HG02623 (cell line): ENCODE measurements around the gene PRPF8.

ENCODE experiments used
- ATAC-seq: cut with Tn5 transposase; IDR thresholded peaks from one replicate; pipeline ENCODE4 v1.9.1; 2021; ENCODE audit warnings: moderate library complexity; ENCODE audit not compliant: unreplicated experiment

Gene PRPF8

DNA sequence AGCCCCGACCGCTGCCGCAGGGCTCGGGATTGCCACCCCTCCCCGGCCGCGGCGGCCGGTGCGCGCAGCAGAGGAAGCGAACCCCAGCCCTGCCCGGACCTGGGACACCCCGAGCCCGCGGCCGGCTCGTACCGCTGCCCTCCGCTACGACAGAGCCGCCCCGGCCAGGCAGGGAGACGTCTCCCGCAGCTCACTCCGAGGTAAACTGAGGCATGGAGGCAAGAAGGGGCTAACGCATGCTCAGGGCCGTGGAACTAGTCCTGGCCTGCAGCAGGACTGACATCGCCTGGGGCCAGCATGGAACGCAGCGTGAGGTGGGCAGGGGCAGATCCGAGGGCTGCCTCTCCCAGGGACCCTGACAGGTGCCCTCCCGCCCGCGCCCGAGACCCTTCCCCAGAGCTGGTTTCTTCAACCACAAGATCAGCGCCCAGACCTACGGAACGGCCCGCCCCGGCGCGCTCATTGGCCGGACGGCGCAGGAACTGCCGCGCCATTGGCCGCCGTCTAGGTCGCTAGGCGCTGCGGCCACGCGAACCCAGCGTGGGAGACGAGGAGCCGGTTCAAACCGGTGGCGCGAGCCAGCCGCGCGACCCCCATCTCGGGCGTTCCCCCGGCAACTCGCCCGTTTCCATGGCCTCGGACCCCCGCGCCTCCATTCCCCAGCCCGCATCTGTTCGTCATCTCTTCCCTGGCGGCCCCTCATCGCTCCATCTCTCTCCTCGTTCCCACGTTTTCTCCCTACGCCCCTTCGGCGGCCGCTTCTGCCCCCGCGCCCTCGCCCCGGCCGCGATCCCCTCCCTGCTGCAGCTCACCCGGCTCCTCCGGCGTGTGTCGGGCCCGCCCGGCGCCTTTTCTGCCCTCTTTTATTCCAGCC is 56.4 kb downstream of the PRPF8 start, which contains the start of gene SLC43A2:
SLC43A2 (minus strand) TSS at position 853 of the 874 bp plus-strand sequence. CDS start 960 bp downstream, outside the sequence.
- ATAC-seq = peak; percentile 42

DNA sequence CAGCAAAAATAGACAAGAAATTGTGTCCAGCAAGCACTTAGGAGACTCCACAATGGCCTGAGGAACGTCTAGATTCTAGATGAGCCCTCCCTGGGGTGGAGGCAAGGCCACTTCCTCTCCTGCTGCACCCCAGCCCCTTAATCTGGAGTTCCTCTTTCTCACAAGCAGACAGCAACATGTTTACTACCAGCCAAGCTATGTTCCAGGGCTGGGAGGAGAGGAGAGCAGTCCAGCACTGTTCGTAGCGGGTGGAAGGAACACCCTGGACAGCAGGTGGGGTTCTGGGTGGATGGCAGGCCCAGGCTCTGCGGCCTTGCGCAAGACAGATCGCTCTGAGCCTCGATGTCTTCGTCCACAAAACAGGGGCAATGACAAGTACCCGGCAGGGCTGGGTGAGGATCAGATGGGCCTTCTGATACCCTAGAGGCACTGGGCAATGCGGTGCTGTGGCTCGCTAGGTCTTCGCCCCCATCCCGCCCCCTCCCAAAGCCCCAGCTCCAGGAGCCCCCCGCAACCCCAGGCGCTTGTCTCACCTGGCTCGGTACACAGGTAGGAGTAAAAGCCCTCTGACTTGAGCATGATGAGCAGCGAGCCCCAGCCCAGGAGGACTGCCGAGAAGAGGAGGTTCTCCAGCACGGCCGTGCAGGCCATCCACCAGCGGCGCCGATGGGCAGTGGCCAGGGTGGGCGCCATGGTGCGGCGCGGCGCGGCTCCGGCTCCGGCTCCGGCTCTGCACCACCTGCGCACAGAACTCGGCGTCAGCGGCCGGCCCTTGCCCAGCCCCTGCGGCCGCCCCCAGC is 57.3 kb downstream of the PRPF8 start:
- no peak for ATAC-seq

DNA sequence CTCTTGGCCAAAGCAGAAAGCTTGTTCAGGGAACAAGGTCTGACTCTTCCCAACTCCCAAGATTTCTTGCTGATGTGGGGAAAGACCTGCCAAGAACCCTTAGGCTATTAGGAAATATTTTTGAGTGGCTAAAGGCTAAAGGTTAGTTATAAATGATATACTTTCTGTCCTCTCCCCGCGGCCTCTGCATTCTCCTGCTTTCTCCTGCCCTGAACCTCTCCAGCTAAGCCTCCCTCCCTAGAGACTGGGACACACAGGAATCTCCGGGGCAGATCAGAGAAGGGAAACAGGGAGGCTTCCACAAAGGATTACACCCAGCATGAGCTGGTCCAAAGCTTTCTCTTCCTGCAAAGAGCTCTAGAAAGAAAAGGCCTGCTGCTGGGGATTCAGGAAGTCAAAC is 58.3 kb downstream of the PRPF8 start:
- no peak for ATAC-seq

DNA sequence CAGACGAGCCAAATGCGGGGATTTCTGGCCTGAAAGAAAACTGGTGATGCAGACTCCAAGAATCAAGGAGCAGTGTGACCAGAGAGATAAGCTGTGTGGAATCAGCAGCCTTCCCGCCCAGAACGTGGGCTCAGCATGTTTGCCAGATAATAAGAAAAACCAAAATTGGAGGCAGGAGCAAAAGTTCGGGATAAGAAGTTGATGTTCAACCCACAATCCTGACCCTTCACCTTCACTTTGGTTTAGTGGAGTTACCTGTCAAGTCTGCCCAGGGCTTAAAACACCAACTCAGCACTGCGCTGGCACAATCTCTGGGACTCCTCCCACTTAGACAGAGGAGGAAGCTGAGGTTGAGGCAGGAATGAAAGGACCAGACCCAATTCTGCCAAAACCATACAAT is 59.1 kb downstream of the PRPF8 start:
- no peak for ATAC-seq

DNA sequence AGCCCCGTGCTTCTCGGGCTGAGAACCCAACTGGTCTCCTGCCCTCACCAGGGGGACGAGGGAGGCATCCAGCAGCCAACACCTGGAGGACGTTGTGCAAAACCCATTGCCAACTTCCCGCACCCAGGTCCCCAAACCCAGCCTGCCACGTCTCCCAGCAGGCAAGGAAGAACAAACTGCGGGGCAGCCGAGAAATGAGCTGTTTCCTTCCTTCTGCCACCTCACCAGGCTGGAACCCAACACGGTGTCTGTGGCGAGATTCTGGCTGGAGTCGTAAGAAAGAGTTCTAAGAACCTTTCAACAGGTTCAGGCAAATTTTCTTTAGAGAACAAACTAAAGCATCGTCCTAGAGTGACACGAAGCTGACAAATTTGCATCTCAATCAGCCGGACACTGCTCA is 59.6 kb downstream of the PRPF8 start:
- ATAC-seq = no peak

DNA sequence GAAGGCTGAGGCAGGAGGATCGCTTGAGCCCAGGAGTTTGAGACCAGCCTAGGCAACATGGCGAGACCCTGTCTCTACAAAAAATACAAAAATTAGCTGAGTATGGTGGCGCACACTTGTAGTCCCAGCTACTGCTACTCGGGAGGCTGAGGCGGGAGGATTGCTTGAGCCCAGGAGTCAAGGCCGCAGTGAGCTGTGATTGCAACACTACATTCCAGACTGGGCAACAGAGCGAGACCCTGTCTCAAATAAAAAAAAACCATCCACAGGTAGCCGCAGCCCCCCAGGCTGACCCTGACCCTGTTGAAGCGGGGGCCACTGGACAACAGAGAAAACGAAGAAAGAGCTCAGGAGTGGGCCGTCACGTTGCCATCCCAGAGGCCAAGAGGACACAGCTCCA is 60.0 kb downstream of the PRPF8 start:
- no peak for ATAC-seq

DNA sequence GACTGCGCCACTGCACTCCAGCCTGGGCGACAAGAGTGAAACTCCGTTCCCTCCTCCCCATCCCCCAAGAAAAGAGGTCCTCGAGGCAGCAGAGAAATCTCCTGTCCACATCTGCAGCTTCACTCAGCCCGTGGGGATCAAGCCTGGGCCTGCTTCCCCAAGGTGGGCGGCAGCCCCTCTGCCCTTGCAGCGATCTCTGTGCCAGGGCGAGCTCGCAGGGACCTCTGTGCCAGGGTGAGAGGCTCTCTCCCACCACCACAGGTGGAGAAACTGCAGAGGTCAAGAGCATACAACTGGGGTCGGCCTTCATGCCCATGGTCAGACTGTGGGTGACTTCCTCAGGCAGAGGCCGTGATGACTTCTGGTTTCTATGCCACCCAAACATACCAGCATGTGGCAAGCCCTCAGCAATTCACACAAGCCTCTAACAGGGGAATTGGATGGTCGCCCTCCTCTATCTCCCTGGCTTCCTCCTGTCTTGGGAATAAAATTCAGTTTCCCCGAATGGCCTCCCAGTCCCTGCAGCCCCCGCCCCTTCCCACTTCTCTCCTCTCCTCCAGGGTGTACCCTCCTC is 61.5 kb downstream of the PRPF8 start:
- no peak for ATAC-seq

DNA sequence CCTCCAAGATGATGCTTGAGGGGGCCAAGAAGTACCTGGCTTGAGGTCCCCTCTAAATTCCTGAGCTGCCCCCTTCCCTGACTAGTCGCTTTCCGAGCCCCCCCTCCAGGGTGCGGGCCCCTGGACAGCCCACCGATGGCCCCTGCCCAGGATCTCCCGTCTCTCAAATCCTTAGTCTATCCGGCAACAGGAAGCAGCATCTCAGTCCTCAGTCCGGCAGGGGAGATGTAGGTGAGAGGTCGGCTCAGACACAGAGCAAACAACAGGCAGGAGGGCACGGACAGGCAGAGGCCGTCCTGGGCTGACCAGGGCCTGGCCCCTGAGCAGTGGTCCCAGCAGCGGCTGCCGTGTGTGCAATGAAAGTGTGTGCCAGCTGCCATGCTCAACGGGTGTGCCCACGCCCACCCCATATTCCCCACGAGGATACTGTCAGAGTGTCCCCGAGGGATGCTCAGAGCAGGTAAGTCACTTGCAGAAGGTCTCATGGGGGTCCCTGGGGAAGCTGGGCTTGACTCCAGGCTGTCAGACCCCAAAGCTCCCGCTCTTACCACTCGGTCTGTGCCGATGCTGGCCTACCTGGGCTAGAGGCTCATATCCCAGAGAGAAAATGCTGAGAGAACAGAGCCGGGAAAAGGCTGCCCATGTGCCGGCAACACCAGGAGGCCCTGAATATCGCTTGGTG is 63.3 kb downstream of the PRPF8 start:
- ATAC-seq = no peak

DNA sequence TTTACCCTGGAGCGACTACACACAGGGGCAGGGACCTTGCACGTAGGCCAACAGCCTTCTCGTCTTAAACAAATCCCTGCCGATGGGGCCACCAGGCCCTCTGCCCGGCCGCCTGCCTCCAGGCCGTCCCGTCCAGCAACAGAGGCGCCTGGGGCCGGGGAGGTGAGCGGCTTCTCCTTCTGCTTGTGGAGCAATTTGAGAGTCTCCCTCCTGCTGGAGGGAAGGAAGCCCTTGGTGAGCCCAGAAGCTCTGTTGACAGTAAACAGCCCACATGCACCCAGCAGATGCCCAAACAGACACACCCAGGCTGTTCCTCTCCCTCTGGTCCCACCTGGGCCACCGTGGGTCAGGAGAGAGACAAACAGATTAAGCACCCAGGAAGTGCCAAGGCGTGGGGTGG is 64.2 kb downstream of the PRPF8 start:
- no peak for ATAC-seq

DNA sequence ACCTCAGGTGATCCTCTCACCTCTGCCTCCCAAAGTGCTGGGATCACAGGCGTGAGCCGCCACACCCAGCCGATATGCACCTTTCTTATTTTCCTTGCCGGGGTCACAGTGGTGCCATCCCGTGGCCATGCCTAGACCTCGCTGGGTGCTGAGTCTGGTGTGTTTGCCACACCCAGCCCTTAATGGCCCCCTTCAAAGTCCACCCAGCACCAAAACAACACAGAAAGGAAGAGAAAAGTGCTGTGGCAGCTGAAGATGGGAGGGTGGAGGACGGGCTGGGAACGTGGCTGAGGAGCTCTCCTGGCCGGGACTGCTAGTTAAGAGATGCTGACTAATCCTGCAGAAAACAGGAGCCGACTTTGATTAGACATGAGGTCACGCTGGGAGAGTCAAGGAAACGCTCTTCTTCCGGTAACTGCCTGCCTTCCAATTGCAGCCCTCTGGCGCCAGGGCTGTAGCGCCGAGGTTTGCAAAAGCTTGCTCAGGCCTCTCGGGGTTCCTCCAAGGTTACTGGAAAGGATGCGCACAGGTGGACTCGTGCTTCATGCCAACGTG is 67.0 kb downstream of the PRPF8 start:
- no peak for ATAC-seq

DNA sequence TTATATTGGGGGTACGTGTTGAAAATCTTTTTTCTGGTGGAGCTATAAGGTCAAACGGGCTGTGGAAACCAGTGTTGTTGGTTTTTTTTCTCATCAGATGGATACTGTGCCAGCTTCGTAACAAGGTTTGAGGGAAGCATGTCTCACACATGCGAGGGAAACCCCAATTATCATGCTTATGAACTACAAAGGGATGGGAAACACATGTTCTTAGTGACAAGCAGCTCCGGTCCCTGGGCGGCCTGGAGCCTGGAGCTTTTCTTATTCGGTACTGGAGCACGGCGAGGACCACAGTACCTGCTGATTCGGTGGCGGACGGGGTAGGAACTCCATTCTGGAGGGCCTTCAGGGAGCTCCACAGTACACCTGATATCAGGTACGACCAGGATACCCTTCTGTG is 68.6 kb downstream of the PRPF8 start:
- ATAC-seq = no peak

DNA sequence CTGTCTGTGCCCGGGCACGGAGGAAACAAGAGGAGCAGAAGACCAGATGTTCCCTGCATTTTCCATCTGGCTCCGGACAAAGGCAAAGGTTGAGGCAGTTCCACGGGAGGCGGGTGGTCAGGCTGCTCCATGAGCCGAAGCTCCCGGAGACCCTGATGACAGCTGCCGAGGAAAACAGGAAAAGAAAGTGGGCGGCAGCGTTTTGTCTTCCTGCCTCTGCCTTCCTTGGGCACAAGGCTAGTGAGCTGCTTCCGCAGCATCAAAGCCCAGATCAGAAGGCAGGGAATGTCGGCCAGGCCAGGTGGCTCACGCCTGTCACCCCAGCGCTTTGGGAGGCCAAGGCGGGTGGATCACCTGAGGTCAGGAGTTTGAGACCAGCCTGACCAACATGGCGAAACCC is 72.3 kb downstream of the PRPF8 start:
- ATAC-seq = no peak

DNA sequence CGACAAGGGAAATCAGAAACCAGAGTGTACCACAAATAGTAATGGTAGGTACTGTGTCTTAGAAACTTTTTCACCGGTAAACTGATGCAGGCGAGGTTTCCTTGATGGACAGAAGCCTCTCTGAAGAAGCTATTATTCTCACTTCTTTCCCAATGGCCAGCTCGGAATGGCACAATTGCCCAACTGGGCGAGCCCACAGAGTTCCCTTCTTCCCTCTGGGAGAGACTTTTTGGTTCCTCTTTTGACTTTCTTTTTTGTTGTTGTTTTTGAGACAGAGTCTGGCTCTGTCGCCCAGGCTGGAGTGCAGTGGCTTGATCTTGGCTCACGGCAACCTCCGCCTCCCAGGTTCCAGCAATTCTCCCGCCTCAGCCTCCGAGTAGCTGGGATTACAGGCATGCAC is 73.0 kb downstream of the PRPF8 start:
- ATAC-seq = no peak

DNA sequence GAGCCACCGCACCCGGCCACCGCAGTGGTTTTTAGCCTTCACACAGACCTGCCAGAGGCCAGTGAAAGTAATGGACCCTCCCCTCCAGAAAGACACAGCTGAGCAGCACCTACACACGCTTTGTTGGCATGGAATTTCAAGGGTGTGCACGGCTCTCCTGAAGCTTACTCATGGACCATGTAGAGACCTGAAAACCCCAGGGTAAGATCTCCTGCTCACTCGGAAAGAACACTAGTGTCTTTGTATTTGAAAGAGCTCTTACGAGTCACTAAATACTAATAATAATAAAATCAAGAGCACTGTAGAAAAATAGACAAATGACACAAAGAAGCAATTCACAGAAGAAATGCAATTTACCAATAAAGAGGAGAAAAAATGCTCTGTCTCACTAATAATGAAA is 76.0 kb downstream of the PRPF8 start:
- no peak for ATAC-seq

DNA sequence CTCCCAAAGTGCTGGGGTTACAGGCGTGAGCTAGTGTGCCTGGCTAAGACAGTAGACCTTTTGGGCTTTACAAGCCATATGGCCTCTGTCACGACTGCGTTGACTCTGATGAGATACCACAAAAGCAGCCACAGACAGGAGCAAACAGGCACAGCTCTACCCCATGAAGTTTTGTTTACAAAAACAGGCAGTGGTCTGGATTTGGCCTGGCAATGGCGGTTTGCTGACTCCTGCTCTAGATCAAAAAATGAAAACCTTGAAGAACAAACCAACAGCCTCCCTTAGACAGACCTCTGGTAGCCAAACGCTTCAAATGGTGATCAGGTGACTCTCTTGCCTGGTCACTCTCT is 76.7 kb downstream of the PRPF8 start:
- no peak for ATAC-seq

DNA sequence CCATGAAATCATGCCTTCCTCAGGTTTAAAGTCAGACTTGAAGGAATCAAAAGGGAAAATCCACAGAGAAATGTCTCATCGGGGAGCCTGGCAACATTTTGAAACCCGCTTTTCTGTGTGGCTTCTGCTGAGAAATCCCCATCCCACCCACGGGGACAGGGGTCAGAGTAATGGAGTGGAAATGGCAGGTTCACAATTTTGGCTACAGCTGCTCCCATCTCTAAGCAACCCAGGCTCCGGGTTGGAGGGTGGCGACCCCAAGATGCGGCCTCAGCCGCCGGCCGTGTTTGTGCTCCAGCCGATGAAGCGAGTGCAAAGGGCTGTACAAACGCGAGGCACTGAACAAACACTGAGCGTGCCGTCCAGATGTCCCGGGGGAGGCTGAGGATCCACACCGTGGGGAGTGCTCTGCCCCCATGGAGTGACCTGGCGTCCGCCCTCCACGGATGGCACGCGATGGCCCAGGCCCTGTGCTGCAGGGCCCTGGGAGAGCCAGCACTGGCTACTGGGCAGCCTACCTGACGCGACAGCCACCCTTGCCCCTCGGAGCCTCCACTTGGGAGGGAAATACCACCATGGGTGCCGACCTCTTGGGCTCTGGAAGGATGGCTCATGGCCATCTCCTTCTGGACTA is 78.2 kb downstream of the PRPF8 start:
- no peak for ATAC-seq

DNA sequence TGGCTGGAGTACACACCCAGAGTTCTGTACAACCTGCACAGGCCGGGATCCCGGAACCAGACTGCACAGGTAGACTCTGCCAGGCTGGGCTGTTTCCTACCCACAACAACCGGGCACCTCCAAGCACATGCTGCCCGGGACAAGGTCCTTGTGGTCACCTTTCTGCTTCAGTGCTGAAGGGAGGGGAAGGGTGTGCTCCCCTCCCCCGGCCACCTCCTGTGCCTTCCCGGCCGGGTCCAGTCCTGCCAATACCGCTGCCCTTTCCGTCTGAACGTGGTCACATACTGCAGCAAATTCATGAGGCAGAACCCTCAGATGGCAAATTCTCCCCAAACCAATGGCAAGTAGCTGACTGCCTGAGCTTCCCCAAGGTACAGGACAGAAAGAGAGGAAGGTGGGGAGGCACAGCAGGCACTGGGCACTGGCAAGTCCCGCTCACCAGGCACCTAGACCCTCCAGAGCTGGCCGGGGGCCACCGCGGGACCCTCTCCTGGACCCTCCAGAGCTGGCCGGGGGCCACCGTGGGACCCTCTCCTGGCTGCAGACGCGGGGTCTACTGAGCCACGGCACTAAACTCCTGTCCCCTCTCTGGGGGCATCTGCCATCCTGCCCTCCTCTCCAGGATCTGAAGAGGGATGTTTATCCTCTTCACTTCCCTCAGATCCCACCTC is 78.9 kb downstream of the PRPF8 start:
- no peak for ATAC-seq

DNA sequence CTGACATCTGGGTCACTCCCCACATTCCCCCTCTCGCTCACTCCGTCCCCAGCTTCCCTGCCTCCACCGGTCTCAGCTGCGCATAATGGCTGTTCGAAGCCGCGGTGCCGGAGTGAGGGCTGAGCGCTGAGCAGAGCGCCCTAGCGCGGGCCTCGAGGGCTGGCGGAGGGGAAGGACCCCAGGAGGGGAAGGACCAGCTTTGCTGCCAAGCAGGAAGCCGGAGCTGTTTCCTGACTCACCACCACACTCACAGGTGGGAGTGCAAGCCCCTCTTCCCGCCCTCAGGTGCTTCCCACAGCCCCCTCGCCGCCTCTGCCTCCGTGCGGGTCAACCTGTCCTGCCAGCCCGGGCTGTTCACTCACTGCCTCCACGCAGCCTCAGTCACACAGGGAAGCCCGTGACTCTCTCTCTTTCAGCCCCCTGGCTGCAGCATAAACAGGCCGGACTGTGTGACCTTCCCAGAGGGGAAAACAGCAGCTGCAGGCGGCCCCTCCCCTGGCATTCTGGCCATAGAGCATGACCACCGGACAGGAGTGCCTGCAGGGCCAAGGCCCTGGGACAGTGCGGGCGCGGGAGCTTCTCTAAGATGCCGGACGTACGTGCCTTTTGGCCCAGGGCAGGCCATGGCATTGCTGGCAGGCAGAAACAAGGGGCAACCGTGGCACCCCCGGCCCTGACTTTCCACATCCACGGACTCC is 79.7 kb downstream of the PRPF8 start:
- ATAC-seq = no peak

DNA sequence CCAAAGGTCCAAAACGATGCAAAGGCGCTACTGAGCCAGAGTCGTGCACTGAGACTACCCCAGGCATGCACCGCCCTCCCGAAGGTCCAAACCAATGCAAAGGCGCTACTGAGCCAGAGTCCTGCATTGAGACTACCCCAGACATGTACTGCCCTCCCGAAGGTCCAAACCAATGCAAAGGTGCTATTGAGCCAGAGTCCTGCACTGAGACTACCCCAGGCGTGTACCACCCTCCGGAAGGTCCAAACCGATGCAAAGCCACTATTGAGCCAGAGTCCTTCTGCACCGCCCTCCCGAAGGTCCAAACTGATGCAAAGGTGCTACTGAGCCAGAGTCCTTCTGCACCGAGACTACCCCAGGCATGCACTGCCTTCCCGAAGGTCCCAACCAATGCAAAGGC is 83.1 kb downstream of the PRPF8 start:
- no peak for ATAC-seq
